ENCODE measurements around the gene SHKBP1. TPM values are rescaled to one million over a fixed set of nuclear protein-coding genes. Genes with fewer than 3 reads are reported as not detected.
"Not testable (repeated sequence)": the region's sequence is repeated elsewhere in the genome, so short reads cannot be mapped to it uniquely, and the experiment has no call there.

The SHKBP1 gene, protein sequence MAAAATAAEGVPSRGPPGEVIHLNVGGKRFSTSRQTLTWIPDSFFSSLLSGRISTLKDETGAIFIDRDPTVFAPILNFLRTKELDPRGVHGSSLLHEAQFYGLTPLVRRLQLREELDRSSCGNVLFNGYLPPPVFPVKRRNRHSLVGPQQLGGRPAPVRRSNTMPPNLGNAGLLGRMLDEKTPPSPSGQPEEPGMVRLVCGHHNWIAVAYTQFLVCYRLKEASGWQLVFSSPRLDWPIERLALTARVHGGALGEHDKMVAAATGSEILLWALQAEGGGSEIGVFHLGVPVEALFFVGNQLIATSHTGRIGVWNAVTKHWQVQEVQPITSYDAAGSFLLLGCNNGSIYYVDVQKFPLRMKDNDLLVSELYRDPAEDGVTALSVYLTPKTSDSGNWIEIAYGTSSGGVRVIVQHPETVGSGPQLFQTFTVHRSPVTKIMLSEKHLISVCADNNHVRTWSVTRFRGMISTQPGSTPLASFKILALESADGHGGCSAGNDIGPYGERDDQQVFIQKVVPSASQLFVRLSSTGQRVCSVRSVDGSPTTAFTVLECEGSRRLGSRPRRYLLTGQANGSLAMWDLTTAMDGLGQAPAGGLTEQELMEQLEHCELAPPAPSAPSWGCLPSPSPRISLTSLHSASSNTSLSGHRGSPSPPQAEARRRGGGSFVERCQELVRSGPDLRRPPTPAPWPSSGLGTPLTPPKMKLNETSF
- total RNA-seq (2014; rRNA removed; shearing (Covaris generic)), result 17.6 and 21.2 TPM in 2 replicates
- polyA plus RNA-seq (2015; cell fraction: cytosol; rRNA removed), result 79.1 and 87.1 TPM in 2 replicates
- 76.3 and 96.0 TPM in 2 replicates for polyA plus RNA-seq (2015; cell fraction: nucleus; rRNA removed)

DNA sequence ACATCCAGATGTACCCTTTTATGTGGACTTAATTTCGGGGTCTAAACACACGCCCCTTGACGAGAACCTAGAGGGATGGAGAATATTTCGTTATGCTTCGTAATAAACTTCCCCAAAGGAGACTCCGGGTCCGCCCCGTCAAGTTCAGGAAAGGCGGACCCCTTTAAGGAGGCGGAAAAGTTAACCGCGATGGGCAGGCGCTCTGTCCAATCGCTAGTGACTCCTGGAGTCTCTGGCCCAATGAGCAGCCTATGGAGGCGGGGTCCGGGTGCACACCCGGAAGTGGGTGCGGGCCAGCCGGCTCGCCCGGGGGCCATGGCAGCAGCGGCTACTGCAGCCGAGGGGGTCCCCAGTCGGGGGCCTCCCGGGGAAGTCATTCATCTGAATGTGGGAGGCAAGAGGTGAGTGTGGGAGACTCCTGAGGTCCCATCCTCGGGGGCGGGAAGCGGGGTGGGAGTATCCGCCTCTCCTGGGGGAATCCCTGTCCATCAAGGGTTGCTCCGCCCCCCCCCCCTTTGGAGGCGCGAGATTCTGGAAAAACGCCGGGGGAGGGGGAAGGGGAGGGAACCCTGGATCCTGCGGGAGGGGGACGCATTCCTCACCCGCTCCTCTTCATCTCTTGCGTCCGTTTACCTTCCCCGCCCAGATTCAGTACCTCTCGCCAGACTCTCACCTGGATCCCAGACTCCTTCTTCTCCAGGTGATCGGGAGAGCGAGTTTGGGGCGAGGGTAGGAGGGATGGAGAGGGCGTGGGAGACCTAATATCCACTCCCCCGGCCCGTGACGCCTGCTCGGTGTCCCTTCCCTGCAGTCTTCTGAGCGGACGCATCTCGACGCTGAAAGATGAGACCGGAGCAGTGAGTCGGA is at the start of gene SHKBP1:
Gene SHKBP1 (plus strand): TSS at position 289 of the 867 bp plus-strand sequence. CDS start 27 bp downstream, at position 316.
- in situ Hi-C loops (cut with HindIII; ENCODE audit: low pct_unique_long_range_greater_than_20kb, low sequenced_read_pairs), result no loop called here
- peak; percentile 95 for DNase-seq (ENCODE audit: low read depth, low spot score)

DNA sequence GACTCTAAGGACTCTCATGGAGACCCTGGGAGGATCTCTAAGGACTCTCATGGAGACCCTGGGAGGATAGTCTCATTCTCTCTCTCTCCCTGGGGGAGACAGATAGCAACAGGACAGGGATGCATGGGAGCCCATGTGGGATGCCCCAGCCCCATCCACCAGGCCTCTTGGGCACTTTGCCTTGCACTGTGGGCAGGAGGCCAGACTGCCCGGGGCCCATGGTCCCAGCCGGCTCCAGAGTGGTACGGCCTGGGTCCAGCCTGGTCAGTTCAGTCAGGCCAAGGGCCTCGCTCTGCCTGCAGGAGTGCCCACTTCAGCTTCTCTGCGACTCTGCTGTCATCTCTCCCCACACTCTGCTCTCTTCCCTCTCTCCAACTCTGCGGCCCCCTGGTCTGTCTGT is 48.6 kb upstream of the SHKBP1 start:
- no peak for DNase-seq (ENCODE audit: low read depth, low spot score)
- in situ Hi-C loops (cut with HindIII; ENCODE audit: low pct_unique_long_range_greater_than_20kb, low sequenced_read_pairs), result no loop called here

DNA sequence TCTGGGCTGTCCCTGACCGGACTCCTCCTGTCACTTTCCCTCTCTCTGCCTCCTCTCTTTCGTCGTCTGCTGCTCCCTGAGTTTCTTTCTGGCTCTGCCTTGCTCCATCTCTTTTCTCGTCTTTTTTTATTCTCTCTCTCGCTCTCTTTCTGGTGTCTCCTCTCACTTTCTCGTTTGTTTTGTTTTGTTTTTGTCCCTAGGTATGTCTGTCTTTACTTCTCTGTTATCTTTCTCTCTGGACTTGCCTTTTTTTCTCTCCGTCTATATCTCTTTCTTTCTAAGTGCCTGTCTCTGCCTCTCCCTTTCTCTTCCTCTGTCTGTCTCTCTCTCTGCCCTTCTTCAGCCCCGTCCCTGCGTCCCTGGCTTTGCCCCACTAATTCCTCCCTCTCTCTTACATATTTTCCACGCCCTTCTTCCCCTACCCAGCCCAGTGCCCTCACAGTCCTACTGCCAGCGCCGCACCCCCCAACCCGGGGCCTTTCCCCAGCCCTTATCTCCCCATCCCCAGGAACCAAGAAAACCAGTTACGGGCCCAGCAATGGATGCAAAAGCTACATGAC is 48.1 kb upstream of the SHKBP1 start:
- no peak for DNase-seq (ENCODE audit: low read depth, low spot score)
- in situ Hi-C loops (cut with HindIII; ENCODE audit: low pct_unique_long_range_greater_than_20kb, low sequenced_read_pairs), result no loop called here

DNA sequence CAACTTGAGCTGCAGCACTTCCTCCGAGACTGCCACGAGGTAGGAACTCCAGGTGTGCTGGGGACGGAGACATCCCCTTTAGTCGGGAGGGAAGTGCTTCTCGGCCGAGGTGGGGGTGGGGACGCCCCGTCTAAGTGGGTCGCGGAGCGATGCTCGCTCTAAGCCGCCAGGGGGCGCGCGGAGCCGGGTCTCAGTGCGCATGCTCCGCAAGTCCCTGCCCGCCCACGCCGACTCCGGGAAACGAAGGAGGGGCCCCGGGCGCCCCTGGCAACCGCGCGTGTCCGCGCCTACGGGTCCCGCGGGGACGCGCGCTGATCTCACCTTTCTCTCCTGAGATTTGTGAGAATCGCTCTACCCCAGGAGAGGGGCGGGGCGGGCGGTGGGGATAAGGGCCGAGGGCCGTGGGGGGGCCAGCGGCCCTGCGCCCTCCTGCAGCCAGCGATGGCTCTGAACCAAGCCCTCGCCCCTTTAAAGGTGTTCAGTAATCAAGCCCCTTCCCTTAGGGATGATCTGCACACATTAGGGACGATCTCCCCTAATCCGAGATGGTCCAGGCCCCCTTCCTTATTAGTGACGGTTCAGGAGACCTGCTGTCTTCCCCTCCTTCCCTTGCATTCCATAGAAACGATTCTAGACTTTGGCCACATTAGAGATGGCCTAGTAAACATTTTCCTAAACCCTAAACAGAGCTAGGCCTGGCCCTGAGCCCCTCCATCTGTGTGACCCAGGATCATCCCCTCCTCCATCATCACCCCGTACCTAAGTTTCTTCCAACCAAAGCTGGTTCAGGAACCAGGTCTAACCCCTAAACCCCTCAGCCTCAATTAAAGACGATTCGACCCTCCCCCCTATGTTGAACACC is 47.3 kb upstream of the SHKBP1 start:
- in situ Hi-C loops (cut with HindIII; ENCODE audit: low pct_unique_long_range_greater_than_20kb, low sequenced_read_pairs), result no loop called here
- DNase-seq (ENCODE audit: low read depth, low spot score), result peak; percentile 77

DNA sequence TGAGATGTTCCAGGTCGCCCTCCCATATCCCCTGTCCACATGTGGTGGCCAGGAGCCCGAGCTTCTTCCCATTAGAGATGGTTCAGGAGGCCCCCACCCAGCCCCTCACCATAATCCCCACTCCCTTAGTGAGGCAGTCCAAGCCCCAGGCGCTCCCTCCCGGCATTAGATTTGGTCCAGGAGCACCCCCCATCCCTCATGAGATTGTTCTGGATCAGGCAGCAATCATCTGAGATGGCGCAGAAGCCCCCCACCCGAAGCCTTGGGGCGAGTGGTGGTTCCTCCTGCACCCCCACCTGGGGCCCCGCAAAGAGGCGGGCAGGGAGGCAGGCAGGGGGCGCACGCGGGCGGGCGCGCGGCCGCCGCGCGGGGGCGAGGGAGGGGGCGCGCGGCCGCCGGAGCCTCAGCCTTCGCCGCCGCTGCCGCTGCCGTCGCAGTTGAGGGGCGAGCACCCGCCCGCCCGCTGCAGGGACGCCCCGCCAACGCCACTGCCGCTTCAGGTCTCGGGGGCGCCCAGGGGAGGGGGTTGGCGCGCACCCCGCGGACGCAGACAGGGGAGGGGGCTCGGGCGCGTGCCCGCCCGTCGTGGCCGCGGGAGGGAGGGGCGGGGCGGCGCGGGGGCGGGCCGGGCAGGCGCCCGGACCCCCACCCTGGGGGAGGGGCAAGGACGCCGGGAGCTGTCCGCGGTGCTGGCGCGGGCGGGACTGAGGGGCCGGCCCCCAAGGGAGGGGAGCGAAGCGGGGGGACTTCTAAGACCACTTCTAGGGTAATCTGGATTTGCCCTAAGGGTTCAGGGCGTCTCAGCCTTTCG is 46.4 kb upstream of the SHKBP1 start:
- DNase-seq (ENCODE audit: low read depth, low spot score), result peak; percentile 22
- in situ Hi-C loops (cut with HindIII; ENCODE audit: low pct_unique_long_range_greater_than_20kb, low sequenced_read_pairs), result no loop called here

DNA sequence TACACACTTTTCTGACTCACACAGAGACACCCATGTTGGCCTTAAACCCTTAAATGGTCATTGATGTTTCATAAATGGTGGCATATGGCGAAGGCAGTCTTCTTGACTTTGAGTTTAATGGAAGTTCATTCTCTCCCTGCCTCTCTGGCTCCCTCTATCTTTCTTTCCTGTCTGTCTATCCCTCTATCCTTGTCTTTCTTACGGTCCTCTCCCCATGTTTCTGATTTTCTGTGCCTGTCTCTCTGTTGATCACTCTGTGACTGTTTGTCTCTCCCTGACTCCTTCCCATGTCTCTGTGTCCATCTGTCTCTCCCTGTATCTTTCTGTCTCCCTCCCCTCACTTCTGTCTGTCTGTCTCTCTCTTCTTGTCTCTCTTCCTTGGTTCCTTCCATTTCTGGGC is 43.2 kb upstream of the SHKBP1 start:
- in situ Hi-C loops (cut with HindIII; ENCODE audit: low pct_unique_long_range_greater_than_20kb, low sequenced_read_pairs), result no loop called here
- DNase-seq (ENCODE audit: low read depth, low spot score), result peak; percentile 37

DNA sequence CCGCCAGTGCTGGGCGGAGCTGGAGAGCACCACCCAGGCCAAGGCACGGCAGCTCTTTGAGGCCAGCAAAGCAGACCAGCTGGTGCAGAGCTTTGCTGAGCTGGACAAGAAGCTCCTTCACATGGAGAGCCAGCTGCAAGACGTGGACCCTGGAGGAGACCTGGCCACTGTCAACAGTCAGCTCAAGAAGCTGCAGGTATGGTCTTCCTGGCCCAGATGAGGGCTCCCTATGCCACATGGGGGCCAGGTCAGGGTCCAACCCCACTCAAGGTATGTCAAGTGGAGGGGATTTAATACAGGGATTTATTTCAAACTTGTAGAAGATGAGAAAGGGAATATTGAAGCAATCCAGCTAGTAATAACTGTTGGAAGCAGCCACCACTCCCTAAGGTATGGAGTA is 42.5 kb upstream of the SHKBP1 start:
- no peak for DNase-seq (ENCODE audit: low read depth, low spot score)
- in situ Hi-C loops (cut with HindIII; ENCODE audit: low pct_unique_long_range_greater_than_20kb, low sequenced_read_pairs), result no loop called here

DNA sequence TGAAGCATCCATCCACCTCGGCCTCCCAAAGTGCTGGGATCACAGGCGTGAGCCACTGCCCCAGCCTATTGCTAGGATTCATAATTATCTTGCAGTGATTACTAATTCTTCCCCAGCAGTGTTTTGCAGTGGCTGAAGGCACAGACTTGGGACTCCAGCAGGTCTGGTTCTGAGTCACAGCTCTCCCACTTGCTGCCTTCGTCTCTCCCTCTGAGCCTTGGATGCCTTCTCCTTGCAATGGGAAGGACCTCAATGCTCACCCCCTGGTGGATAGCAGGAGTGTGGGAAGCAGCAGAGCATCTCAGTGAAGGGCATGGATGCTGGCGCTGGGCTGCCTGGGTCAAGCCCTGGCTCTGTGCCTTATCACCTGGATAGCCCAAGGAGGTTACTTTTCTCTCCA is 37.6 kb upstream of the SHKBP1 start:
- in situ Hi-C loops (cut with HindIII; ENCODE audit: low pct_unique_long_range_greater_than_20kb, low sequenced_read_pairs), result no loop called here
- peak; percentile 33 for DNase-seq (ENCODE audit: low read depth, low spot score)

DNA sequence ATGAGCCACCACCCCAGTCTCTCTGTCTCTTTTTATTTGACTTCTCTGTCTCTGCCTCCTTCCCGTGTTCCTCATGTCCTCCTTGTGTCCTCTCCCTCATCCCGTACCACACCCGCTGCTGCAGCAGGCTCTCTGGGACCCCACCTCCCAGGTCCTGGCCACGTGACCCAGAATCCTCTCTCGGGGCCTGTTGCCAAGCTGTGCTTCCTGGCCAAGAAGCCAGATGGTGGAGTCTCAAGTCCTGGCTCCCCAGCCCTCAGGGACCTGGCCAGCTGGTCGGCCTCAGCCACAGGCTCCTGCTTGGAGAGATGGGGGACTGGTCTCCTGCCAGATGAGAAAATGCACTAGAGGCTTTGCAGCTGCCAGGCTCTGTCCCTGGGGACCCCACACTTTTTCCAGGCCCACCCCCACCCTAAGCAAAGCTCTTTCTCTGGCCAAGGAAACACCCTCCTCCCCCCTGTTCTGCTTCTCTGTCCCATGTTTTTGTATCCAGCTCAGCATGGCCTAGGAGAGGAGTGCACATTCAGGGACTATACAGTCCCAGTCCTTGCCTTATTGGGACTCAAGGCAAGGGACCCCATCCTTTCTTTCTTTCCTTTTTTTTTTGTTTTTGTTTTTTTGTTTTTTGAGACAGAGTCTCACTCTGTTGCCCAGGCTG is 34.3 kb upstream of the SHKBP1 start:
- no peak for DNase-seq (ENCODE audit: low read depth, low spot score)
- in situ Hi-C loops (cut with HindIII; ENCODE audit: low pct_unique_long_range_greater_than_20kb, low sequenced_read_pairs), result no loop called here

DNA sequence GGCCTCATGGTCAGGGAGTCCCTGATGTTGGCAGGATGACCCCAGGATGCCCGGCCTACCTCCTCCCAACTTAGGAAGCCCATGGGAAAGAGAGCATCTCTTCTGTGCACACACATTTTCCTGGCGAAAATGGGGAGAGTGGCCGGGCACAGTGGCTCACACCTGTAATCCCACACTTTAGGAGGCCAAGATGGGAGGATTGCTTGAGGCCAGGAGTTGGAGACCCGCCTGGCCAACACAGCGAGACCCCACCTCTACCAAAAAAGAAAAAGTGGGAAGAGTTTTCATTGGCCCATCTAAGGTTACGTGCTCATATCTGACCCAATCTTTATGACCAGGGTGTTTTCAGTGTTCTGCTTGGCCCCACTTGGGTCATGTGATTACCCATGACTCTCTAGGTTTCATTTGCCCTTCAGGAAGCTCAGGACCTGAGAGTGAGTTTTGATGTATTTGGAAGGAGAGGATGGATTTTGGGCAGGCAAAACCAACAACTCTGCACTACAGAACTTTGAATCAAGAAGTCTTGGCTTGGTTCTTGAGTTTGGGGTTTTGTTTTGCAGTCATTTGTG is 33.6 kb upstream of the SHKBP1 start:
- no peak for DNase-seq (ENCODE audit: low read depth, low spot score)
- in situ Hi-C loops (cut with HindIII; ENCODE audit: low pct_unique_long_range_greater_than_20kb, low sequenced_read_pairs), result no loop called here

DNA sequence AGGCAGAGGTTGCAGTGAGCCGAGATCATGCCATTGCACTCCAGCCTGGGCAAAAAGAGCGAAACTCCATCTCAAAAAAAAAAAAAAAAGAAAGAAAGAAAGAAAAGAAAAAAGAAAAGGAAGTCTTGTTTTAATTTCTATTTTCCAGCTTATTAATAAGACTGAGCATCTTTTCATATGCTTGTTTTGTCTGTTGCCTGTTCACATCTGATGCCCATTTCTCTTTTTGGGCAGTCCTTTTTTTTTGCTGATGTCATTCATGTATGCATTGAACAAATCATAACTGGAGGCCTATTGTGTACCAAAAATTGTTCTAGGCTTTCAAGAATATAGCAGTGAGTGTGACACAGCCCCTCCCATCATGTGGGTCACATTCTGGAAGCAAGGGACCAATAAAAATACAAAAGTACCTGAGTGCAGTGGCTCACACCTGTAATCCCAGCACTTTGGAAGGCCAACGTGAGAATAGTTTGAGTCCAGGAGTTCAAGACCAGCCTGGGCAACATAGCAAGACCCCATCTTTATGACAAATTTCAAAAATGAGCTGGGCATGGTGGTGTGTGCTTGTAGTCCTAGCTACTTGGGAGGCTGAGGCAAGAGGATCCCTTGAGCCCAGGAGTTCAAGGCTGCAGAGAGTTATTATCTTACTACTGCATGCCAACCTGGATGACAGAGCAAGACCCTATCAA is 30.4 kb upstream of the SHKBP1 start:
- in situ Hi-C loops (cut with HindIII; ENCODE audit: low pct_unique_long_range_greater_than_20kb, low sequenced_read_pairs); DNase-seq (ENCODE audit: low read depth, low spot score): not testable (repeated sequence)

DNA sequence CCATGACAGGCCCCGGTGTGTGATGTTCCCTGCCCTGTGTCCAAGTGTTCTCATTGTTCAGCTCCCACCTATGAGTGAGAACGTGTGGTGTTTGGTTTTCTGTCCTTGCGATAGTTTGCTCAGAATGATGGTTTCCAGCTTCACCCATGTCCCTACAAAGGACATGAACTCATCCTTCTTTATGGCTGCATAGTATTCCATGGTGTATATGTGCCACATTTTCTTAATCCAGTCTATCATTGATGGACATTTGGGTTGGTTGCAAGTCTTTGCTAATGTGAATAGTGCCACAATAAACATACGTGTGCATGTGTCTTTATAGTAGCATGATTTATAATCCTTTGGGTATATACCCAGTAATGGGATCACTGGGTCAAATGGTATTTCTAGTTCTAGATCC is 29.5 kb upstream of the SHKBP1 start:
- in situ Hi-C loops (cut with HindIII; ENCODE audit: low pct_unique_long_range_greater_than_20kb, low sequenced_read_pairs); DNase-seq (ENCODE audit: low read depth, low spot score): not testable (repeated sequence)

DNA sequence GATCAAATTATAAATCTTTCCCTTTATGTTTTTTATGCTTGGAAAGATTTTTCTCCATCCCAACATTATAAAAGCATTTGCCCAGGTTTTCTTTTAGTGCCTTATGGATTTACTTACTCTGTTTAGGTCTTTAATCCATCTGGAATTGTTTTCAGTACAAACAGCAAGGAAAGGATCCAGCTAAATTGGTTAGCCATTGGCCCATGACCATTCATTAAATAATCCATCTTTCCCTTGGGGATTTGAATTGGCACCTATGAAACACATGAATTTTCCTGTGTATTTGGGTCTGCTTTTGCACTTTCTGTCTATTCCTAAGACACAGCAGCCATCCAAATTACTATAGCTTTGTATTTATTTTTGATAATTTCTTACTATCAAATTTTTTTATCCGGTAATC is 28.8 kb upstream of the SHKBP1 start:
- no peak for DNase-seq (ENCODE audit: low read depth, low spot score)
- in situ Hi-C loops (cut with HindIII; ENCODE audit: low pct_unique_long_range_greater_than_20kb, low sequenced_read_pairs), result no loop called here

DNA sequence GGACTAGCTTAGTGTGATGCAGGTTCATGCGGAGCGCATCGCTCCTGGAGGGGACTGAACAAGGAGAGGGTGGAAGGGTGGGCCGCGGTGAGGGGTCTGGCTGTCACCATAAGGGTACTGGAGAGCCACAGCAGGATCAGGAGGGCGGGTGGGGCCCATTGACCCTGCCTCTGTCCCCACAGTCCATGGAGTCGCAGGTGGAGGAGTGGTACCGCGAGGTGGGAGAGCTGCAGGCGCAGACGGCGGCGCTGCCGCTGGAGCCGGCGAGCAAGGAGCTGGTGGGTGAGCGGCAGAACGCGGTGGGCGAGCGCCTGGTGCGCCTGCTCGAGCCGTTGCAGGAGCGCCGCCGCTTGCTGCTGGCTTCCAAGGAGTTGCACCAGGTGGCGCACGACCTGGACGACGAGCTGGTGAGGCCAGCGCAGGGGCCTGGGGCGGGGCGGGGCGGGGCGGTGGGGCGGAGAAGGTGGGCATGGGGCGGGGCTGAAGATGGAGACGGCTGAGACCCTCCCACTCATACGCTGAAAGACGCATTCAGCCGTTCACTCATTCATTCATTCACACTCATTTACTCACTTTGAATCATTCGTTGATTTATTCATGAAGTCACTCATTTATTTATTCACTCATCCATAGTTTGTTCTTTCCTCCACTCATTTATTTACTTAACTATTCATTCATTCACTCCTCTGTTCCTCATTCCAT is 27.5 kb upstream of the SHKBP1 start:
- in situ Hi-C loops (cut with HindIII; ENCODE audit: low pct_unique_long_range_greater_than_20kb, low sequenced_read_pairs), result no loop called here
- DNase-seq (ENCODE audit: low read depth, low spot score), result peak; percentile 78

Measured in SK-MEL-5 (cell line).